ENCODE measurements around the gene ANKRA2. TPM values are rescaled to one million over a fixed set of nuclear protein-coding genes. Genes with fewer than 3 reads are reported as not detected.
A peak's percentile ranks its signal among the peaks of the same experiment; 100 is the strongest.

ANKRA2 gene
- total and polyA plus RNA-seq, 8 donors = 6.9 to 20.4 (median 10.3) TPM

DNA sequence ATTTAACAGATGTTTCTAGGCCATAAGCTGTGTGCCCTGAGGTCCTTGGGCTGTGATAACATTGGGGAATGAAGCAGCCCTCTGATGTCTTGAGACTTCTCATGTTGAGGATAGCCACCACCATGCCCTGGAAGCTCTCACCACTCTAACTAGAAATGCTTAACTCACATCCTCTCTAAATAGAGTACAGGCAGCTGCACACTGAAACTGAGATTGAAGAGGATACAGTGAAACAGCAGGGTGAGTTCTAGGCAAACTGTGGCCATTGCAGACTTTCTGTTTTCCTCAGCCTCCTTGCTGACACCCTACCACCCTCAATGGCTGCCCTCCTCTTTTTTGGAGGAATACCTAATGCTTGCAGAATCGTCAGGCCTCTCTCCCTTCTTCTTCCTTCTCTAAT lies 22.5 kb upstream of the ANKRA2 start:
- no peak overlapping the region for H3K27ac ChIP-seq
- H3K4me1 ChIP-seq = no peaks in the 10 kb centered on the region
- 31 to 56% methylated on average over 1 of the region's 1 CpG for WGBS, 2 donors
- intact Hi-C loops (cut with DNase I) = loop anchor here in 2 of 3 donors (5.0 to 10.0 kb wide), 2 partner anchors 204 to 207 kb away; no protein-coding TSS in a partner anchor
- TF ChIP-seq, protein P1, sequence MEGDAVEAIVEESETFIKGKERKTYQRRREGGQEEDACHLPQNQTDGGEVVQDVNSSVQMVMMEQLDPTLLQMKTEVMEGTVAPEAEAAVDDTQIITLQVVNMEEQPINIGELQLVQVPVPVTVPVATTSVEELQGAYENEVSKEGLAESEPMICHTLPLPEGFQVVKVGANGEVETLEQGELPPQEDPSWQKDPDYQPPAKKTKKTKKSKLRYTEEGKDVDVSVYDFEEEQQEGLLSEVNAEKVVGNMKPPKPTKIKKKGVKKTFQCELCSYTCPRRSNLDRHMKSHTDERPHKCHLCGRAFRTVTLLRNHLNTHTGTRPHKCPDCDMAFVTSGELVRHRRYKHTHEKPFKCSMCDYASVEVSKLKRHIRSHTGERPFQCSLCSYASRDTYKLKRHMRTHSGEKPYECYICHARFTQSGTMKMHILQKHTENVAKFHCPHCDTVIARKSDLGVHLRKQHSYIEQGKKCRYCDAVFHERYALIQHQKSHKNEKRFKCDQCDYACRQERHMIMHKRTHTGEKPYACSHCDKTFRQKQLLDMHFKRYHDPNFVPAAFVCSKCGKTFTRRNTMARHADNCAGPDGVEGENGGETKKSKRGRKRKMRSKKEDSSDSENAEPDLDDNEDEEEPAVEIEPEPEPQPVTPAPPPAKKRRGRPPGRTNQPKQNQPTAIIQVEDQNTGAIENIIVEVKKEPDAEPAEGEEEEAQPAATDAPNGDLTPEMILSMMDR (IDR thresholded peaks at IDR 0.05) = no peak
- DNase-seq = no peak
- no peak overlapping the region for H3K4me3 ChIP-seq
- no peaks in the 10 kb centered on the region for H3K36me3 ChIP-seq
- H3K27me3 ChIP-seq = no peaks in the 10 kb centered on the region
- no peak for ATAC-seq
- no peak for FAIRE-seq
- H3K9me3 ChIP-seq = no peaks in the 10 kb centered on the region

DNA sequence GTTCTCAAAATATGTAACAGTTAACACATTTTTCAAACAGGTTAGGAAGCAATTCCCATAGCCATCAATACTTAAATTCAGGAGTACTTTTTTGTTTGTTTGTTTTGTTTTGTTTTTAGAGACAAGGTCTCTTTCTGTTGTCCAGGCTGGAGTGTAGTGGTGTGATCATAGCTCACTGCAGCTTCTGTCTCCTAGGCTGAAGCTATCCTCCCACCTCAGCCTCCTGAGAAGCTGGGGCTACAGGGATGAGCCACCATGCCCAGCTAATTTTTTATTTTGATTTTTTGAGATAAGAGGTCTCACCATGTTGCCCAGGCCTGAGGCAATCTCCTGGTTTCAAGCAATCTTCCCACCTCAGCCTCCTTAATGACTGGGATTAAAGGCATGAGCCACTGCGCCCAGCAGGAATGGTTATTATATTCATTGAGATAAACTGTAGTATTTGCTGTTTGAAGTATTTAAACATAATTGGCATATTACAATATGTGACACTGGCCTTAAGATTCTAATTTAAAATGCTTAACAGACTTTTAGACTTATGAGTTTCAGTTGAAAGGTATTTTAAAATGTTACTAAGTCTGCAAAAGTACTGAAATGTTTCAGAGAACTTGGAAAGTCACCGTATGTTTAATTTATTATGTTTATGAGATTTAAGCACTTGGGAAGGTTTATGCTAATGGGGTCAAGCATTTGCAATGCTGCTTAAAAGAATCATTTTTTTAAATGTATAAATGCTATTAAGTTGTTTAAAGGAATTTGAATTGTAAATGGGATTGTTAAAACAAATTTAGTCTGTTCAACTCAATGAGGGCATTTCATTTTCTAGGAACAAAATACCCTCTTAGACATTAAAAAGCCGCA lies 17.1 kb upstream of the ANKRA2 start:
- H3K9me3 ChIP-seq = no peaks in the 10 kb centered on the region
- ATAC-seq (no peak), FAIRE-seq (no peak), DNase-seq (no peak)
- TF ChIP-seq, protein P1 (IDR thresholded peaks at IDR 0.05) = no peak
- H3K27ac ChIP-seq = no peak overlapping the region
- H3K27me3 ChIP-seq = no peaks in the 10 kb centered on the region
- 80 to 95% methylated on average over 3 of the region's 3 CpGs for WGBS, 2 donors
- no peaks in the 10 kb centered on the region for H3K4me1 ChIP-seq
- H3K36me3 ChIP-seq = peaks cover 0 to 21% (median 2%) of the 10 kb centered on the region in 3 donors
- no peak overlapping the region for H3K4me3 ChIP-seq
- intact Hi-C loops (cut with DNase I) = loop anchor here in 1 of 3 donors (10.0 kb wide), 1 partner anchor 212 kb away; no protein-coding TSS in a partner anchor

DNA sequence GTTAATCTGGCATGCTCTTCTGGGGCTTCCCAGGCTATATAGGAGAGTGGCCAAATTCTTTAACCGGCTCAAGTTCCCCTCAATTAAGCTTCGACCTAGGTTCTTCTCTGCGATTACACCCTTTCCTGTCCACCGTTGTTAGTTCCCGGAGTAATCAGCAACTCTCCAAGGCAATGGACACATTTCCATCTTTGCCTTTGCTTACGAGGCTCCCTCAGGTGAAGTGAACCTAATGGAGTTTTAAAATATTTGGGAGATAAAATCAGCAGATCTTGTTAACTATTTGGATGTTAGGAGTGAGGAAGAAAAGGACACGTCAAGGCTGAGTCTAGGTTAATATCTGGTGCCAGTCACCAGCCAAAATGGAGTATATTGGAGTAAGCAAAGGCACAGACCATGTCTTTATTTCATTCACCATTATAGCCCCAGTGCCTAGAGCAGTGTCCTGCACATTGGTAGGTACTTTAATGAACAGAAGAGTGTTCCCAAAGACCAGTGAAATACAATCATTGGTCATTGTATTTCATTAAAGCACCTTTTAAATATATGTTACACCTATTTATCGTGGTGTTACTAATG lies 619 bp upstream of the ANKRA2 start:
- Histone ChIP-seq H3K36me3 (peaks cover 0 to 4% (median 1%) of the 10 kb centered on the region in 3 donors), H3K27me3 (no peaks in the 10 kb centered on the region), H3K9me3 (no peaks in the 10 kb centered on the region), H3K4me1 (peaks cover 11 to 29% (median 15%) of the 10 kb centered on the region in 3 donors), H3K4me3 (peak overlapping the region; percentile 76 to 87 (median 83)), H3K27ac (peak overlapping the region; percentile 85 to 95 (median 89))
- TF ChIP-seq, protein P1 (IDR thresholded peaks at IDR 0.05) = no peak
- WGBS, 2 donors = 5 to 6% methylated on average over 8 of the region's 8 CpGs
- no peak for ATAC-seq
- intact Hi-C loops (cut with DNase I) = no loop called here
- no peak for FAIRE-seq
- DNase-seq = no peak

- peaks cover 11 to 29% (median 15%) of the 10 kb centered on the region in 3 donors for H3K4me1 ChIP-seq
- ATAC-seq (peak; percentile 1 to 7 (median 4)), FAIRE-seq (no peak), DNase-seq (no peak)
- 0 to 1% methylated on average over 9 of the region's 9 CpGs for WGBS, 2 donors
- TF ChIP-seq, protein P1 (IDR thresholded peaks at IDR 0.05) = no peak
- H3K27ac ChIP-seq = peak overlapping the region; percentile 85 to 95 (median 89)
- no peaks in the 10 kb centered on the region for H3K9me3 ChIP-seq
- peak overlapping the region; percentile 76 to 87 (median 83) for H3K4me3 ChIP-seq
- peaks cover 0 to 9% (median 9%) of the 10 kb centered on the region in 3 donors for H3K36me3 ChIP-seq
- H3K27me3 ChIP-seq = no peaks in the 10 kb centered on the region
- intact Hi-C loops (cut with DNase I) = no loop called here
Measured at GRCh38 chr5:73564675-73565074, 764 bp downstream of the ANKRA2 start.

Data from pancreas (tissue), 10 donors.